ENCODE results near the gene GART. TPM values are rescaled to one million over a fixed set of nuclear protein-coding genes. Genes with fewer than 3 reads are reported as not detected.

The GART gene
- total and polyA plus RNA-seq, 2 of the 4 experiments (the other 2 are of a cell fraction), result 29.9 to 73.8 TPM

DNA sequence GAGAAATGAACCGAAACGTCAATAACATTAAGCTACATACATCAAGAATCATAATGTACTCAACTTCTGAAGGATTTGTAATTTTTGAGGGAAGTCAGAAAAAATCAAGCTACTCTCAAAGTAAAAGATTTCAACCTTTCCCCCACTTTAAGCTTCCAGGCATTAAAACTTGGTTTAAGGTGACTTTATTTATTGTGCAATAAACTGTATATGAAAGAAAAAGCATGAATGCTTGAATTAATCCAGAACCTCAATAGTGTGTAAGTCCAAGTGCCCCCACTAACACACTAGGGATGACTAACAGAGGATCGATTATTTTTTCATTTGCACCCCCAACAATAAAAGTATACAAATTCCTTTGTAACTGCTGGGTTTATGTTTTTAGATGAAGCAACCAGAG lies 10.9 kb downstream of the GART start:
- H4K20me1 ChIP-seq (ENCODE audit: insufficient read depth, low read length), result no peaks in the 10 kb centered on the region
- no peak overlapping the region for H2AK9ac ChIP-seq (replicated peaks; ENCODE audit: low read depth, low read length, poor library complexity)
- H3K79me1 ChIP-seq (ENCODE audit: low read depth in 1 of 2, low read length in 2 of 2), result peaks cover 1 to 12% of the 10 kb centered on the region in 2 experiments; a peak in 3 of 4 replicates
- no peak overlapping the region for H3K23ac ChIP-seq (ENCODE audit: low read depth, low read length)
- H4K8ac ChIP-seq (ENCODE audit: low read depth in 2 of 2, low read length in 2 of 2), result no peak overlapping the region
- H4K91ac ChIP-seq (ENCODE audit: insufficient read depth, low read depth, low read length), result no peak overlapping the region
- H2AFZ ChIP-seq (replicated peaks; ENCODE audit: low read length, poor library complexity), result no peak overlapping the region
- BruUV-seq (replicated peaks), result no TSS peak
- no CpG with 5 or more reads among the region's 3 CpGs for WGBS, 2 experiments (ENCODE audit: extremely low coverage in 2 of 2, insufficient read length in 1 of 2)
- no peak overlapping the region for H2BK20ac ChIP-seq (ENCODE audit: low read depth, low read length)
- H3K9ac ChIP-seq (ENCODE audit: low read depth, low read length), result no peak overlapping the region
- no peak overlapping the region for H3K27ac ChIP-seq (ENCODE audit: insufficient read depth, low read length)
- no peak overlapping the region for H3K56ac ChIP-seq (ENCODE audit: extremely low read depth, insufficient read depth, low read length)
- dilution Hi-C loops (cut with HindIII; ENCODE audit: low sequenced_read_pairs, unreplicated experiment), result no loop called here
- DNase-seq (no peak), ATAC-seq (ENCODE audit: low read depth) (no peak)
- TF ChIP-seq MAFK (IDR thresholded peaks at IDR 0.05; ENCODE audit: low read depth, low read length), result no peak
- peak; percentile 61 for TF ChIP-seq CEBPB (IDR thresholded peaks at IDR 0.05; ENCODE audit: low read depth, low read length)
- TF ChIP-seq FOS (IDR thresholded peaks at IDR 0.05; ENCODE audit: low read depth, low read length), result no peak
- no peak for TF ChIP-seq RCOR1 (IDR thresholded peaks at IDR 0.05; ENCODE audit: insufficient replicate concordance, low read length)
- no peak for TF ChIP-seq MAZ (IDR thresholded peaks at IDR 0.05; ENCODE audit: borderline replicate concordance, low read depth, low read length)
- TF ChIP-seq ELK1 (IDR thresholded peaks at IDR 0.05; ENCODE audit: borderline replicate concordance, low read depth, low read length), result no peak
- no peak for TF ChIP-seq MXI1 (IDR thresholded peaks at IDR 0.05; ENCODE audit: borderline replicate concordance, low read depth, low read length)
- no peak for TF ChIP-seq CHD1 (IDR thresholded peaks at IDR 0.05; ENCODE audit: low read depth, low read length)
- H2BK120ac ChIP-seq (ENCODE audit: low read depth, low read length), result no peak overlapping the region
- no peak overlapping the region for H2BK5ac ChIP-seq (ENCODE audit: low read depth, low read length, poor library complexity, severe bottlenecking)
- no peaks in the 10 kb centered on the region for H3K4me1 ChIP-seq (ENCODE audit: control insufficient read depth, insufficient read depth, low read length)
- ChIA-PET CTCF (no interaction called here), POLR2A (ENCODE audit: unreplicated experiment) (no interaction called here)
- no peak overlapping the region for H2AK5ac ChIP-seq (ENCODE audit: low read depth, low read length)
- no peak overlapping the region for H3K4ac ChIP-seq (ENCODE audit: low read depth, low read length)
- H2BK15ac ChIP-seq (ENCODE audit: low read depth, low read length), result no peak overlapping the region
- no peak overlapping the region for H3K18ac ChIP-seq (ENCODE audit: low read depth, low read length)
- peaks cover 36% of the 10 kb centered on the region for H3K36me3 ChIP-seq (ENCODE audit: control insufficient read depth, insufficient read depth, low read length)
- H3K9me1 ChIP-seq (ENCODE audit: insufficient read depth, low read length), result no peaks in the 10 kb centered on the region
- no peaks in the 10 kb centered on the region for H3K9me3 ChIP-seq (ENCODE audit: control insufficient read depth, insufficient read depth, low read length)
- no peak overlapping the region for H4K5ac ChIP-seq (ENCODE audit: low read depth, low read length)
- intact Hi-C loops (cut with micrococcal nuclease), result no loop called here
- in situ Hi-C loops (cut with MboI; ENCODE audit: low sequenced_read_pairs), result no loop called here
- H3K27me3 ChIP-seq (ENCODE audit: control insufficient read depth, insufficient read depth, low read length), result no peaks in the 10 kb centered on the region
- no peak overlapping the region for H3K4me2 ChIP-seq (ENCODE audit: low read depth, low read length)
- no peak overlapping the region for H3K4me3 ChIP-seq (ENCODE audit: insufficient read depth, low read depth, low read length)
- no peak overlapping the region for H3K14ac ChIP-seq (replicated peaks; ENCODE audit: low read depth, low read length)

All from IMR-90 (cell line).